GM23248 (cell line): Measurements from ENCODE around the gene TBC1D14.

ENCODE experiments used
- EZH2 ChIP-seq: fragments of 200-600 bp; sonication (generic); IDR thresholded peaks from 2 replicates; pipeline ENCODE4 v1.6.1; 2018; ENCODE audit warnings: antibody characterized with exemption, mild to moderate bottlenecking; ENCODE audit not compliant: insufficient read depth, poor library complexity, severe bottlenecking
- EZH2phosphoT487 ChIP-seq: fragments of 200-600 bp; sonication (generic); IDR thresholded peaks from 2 replicates; pipeline ENCODE4 v1.6.1; 2018; ENCODE audit warnings: antibody characterized with exemption, moderate library complexity, mild to moderate bottlenecking, low read depth; ENCODE audit not compliant: insufficient read depth

DNA sequence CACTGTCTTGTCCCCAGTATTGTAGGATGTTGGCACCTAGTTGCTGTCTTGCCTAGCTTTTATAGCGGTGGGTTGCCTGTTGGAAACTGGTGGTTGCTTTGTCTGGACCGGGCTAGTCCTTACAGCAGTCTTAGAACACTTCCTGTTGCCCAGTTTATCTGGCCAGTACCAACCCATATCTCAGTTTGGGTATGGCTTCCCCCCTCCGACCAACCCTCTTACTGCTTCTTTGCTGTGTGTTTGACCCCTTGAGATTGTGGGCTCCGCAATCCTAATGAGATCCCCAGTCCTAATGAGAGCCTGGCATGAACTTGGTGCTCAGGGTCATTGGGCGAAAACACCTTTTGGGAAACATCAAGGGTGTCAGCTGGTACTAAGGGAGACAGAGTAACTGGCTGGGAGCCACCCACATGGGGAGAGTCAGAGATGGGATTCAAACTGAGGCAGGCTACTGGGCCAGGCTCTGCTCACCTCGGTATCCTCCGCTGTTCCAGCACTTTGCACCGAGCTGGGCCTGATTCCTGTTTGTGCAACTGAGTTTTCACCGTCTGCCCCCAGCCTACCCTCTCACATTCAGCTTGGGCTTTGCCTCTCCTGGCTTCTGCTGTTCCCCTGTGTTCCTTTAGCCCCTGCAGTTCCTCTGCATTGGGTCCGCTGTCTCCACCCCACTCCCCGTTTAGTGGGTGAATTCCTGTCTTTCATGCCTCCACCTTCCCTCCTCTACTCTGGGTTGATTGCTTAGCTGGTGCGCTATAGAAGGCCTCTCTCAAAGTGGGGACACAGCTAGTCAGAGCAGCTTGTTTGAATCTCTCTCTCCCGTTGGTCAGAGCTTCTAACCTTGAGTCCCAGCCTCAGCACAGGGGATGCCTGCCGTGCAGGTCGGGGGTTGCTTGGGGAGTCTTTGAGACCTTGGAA lies 1.6 kb downstream of the TBC1D14 start:
- no peak for TF ChIP-seq EZH2
- TF ChIP-seq EZH2phosphoT487: no peak
